IMR-90 (cell line): ENCODE results near the gene BBS7.

Experiments
- MAFK ChIP-seq: IDR thresholded peaks from 2 replicates; pipeline ENCODE4 v1.6.1; 2012; ENCODE audit warnings: low read depth, low read length, improper control_type of control experiment
- MXI1 ChIP-seq: IDR thresholded peaks from 2 replicates; pipeline ENCODE4 v1.6.1; 2012; ENCODE audit warnings: low read depth, mild to moderate bottlenecking, low read length, moderate library complexity, borderline replicate concordance
- POLR2A ChIP-seq: IDR thresholded peaks from 2 replicates; pipeline ENCODE4 v1.6.1; 2012; ENCODE audit warnings: mild to moderate bottlenecking, low read depth, low read length
- TF ChIP-seq, protein P1 (sequence below): conservative IDR thresholded peaks from 2 replicates; pipeline ENCODE4 v1.5.1; 2012; ENCODE audit warnings: mild to moderate bottlenecking, low read depth, low read length, improper control_type of control experiment

DNA sequence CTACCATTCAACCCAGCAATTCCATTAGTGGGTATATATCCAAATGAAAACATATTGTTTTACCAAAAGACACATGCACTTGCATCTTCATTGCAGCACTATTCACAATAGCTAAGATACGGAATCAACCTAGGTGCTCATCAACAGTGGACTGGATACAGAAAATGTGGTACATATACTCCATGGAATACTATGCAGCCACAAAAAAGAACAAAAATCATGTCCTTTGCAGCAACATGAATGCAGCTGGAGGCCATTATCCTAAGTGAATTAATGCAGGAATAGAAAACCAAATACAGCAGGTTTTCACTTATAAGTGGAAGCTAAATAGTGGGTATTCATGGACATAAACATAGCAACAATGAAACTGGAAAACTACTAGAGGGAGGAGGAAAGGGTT is 38.1 kb upstream of the BBS7 start:
- TF ChIP-seq, protein P1, sequence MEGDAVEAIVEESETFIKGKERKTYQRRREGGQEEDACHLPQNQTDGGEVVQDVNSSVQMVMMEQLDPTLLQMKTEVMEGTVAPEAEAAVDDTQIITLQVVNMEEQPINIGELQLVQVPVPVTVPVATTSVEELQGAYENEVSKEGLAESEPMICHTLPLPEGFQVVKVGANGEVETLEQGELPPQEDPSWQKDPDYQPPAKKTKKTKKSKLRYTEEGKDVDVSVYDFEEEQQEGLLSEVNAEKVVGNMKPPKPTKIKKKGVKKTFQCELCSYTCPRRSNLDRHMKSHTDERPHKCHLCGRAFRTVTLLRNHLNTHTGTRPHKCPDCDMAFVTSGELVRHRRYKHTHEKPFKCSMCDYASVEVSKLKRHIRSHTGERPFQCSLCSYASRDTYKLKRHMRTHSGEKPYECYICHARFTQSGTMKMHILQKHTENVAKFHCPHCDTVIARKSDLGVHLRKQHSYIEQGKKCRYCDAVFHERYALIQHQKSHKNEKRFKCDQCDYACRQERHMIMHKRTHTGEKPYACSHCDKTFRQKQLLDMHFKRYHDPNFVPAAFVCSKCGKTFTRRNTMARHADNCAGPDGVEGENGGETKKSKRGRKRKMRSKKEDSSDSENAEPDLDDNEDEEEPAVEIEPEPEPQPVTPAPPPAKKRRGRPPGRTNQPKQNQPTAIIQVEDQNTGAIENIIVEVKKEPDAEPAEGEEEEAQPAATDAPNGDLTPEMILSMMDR = no peak
- no peak for TF ChIP-seq POLR2A
- no peak for TF ChIP-seq MXI1
- TF ChIP-seq MAFK = no peak
